Vagina (tissue), 2 donors: ENCODE data around the gene ZNF175.

Experiments used
- POLR2AphosphoS5 ChIP-seq, 2 donors: sonication (generic); formaldehyde crosslinking; IDR thresholded peaks; one replicate each; pipeline ENCODE4 v1.9.0; 2017; ENCODE audit warnings: antibody characterized with exemption in 2 of 2, mild to moderate bottlenecking in 2 of 2, low read depth in 1 of 2; ENCODE audit not compliant: insufficient read depth in 1 of 2
- TF ChIP-seq, protein P1 (sequence below), 3 experiments: fragments of 450-650 bp in 2 of 3; fragments of 200-600 bp in 1 of 3; sonication (generic) in 1 of 3; IDR thresholded peaks; one replicate each; pipeline ENCODE4 v1.5.1; 2017 to 2019; ENCODE audit warnings: antibody characterized with exemption in 3 of 3, mild to moderate bottlenecking in 2 of 3, moderate library complexity in 2 of 3

DNA sequence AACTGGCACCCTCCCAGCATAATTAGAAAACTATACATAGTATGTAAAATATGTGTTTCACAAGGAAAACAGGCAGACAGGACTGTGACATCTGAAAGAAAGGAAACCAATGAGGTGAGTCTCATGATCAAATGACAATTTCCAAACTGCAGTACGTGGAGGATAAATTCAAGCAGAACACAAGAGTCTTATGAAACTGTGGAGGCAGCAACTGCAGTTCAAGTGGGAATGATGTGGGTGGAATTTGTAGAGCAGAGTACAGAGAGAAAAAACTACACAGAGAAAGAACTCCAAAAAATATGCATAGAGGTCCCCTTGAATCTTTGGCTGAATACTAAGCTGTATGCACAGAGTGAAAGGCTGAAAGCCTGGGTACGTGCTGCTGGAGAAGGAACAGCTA is 49.3 kb upstream of the ZNF175 start:
- TF ChIP-seq, protein P1, sequence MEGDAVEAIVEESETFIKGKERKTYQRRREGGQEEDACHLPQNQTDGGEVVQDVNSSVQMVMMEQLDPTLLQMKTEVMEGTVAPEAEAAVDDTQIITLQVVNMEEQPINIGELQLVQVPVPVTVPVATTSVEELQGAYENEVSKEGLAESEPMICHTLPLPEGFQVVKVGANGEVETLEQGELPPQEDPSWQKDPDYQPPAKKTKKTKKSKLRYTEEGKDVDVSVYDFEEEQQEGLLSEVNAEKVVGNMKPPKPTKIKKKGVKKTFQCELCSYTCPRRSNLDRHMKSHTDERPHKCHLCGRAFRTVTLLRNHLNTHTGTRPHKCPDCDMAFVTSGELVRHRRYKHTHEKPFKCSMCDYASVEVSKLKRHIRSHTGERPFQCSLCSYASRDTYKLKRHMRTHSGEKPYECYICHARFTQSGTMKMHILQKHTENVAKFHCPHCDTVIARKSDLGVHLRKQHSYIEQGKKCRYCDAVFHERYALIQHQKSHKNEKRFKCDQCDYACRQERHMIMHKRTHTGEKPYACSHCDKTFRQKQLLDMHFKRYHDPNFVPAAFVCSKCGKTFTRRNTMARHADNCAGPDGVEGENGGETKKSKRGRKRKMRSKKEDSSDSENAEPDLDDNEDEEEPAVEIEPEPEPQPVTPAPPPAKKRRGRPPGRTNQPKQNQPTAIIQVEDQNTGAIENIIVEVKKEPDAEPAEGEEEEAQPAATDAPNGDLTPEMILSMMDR (IDR thresholded peaks at IDR 0.05) = no peak
- TF ChIP-seq POLR2AphosphoS5 (IDR thresholded peaks at IDR 0.05; ENCODE audit: insufficient read depth in 1 of 2, low read depth in 1 of 2) = no peak
